ENCODE measurements around the gene WAS.
A peak's percentile ranks its signal among the peaks of the same experiment; 100 is the strongest.
"Not testable (repeated sequence)": the region's sequence is repeated elsewhere in the genome, so short reads cannot be mapped to it uniquely, and the experiment has no call there.

Gene WAS

DNA sequence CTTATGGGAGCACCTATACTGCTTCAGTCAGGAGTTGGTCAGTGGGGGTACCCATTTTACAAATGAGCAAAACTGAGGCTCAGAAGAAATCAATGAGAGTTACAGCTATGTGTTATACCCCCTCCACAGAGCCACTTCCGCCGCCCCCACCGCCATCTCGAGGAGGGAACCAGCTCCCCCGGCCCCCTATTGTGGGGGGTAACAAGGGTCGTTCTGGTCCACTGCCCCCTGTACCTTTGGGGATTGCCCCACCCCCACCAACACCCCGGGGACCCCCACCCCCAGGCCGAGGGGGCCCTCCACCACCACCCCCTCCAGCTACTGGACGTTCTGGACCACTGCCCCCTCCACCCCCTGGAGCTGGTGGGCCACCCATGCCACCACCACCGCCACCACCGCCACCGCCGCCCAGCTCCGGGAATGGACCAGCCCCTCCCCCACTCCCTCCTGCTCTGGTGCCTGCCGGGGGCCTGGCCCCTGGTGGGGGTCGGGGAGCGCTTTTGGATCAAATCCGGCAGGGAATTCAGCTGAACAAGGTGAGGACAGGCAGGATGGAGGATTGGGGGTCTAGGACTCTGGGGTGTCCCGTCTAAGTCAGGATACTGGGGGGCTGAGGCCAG is 5.0 kb downstream of the WAS start:
- WGBS (ENCODE audit: extremely low coverage, insufficient coverage, low lambda C conversion rate), result no CpG with 5 or more reads among the region's 19 CpGs

DNA sequence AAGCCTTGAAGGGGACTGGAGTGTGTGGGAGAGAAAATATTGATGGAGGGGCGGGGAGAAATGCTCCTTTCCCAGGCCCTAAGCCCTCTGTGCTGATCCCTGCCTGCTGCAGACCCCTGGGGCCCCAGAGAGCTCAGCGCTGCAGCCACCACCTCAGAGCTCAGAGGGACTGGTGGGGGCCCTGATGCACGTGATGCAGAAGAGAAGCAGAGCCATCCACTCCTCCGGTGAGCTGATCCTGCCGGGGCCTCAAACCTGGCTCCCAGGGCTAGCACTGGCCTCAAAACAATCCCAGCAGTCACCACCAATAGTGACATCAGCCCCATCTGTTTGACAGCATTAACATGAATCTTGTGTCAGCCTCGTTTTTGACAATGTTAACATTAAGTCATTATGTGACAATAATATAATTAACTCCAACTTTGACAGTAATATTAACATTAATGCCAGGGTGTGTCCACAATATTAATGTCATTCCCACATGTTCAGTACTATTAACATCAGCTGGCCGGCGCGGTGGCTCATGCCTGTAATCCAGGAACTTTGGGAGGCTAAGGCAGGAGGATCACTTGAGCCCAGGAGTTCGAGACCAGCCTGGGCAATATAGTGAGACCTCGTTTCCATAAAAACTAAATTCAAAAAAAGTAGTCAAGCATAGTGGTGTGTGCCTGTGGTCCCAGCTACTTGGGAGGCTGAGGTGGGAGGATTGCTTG is 5.8 kb downstream of the WAS start:
- Histone ChIP-seq H2AK5ac (ENCODE audit: low read length) (no peak overlapping the region), H3K4me1 (ENCODE audit: control insufficient read depth, low read depth, low read length) (no peaks in the 10 kb centered on the region), H3K9ac (ENCODE audit: low read length) (no peak overlapping the region), H2BK120ac (ENCODE audit: low read depth, low read length) (no peak overlapping the region), H3K4ac (ENCODE audit: low read depth, low read length) (no peak overlapping the region), H2BK15ac (replicated peaks; ENCODE audit: low read depth) (no peak overlapping the region), H2BK5ac (ENCODE audit: low read length) (no peak overlapping the region), H4K8ac (ENCODE audit: low read depth, low read length) (no peak overlapping the region), H3K23ac (ENCODE audit: low read length) (no peak overlapping the region), H3K4me3 (ENCODE audit: low read length) (no peak overlapping the region), H3K27ac (ENCODE audit: low read depth, low read length) (no peak overlapping the region), H3K79me1 (ENCODE audit: low read length) (no peaks in the 10 kb centered on the region), H3K18ac (ENCODE audit: low read length) (no peak overlapping the region), H3K4me2 (ENCODE audit: low read length) (no peak overlapping the region), H3K36me3 (ENCODE audit: control insufficient read depth, insufficient read depth, low read length) (no peaks in the 10 kb centered on the region), H4K5ac (ENCODE audit: low read length) (no peak overlapping the region), H3K27me3 (ENCODE audit: insufficient read depth, low read length, poor library complexity) (no peaks in the 10 kb centered on the region), H3K79me2 (ENCODE audit: control insufficient read depth, insufficient read depth, low read length) (no peaks in the 10 kb centered on the region), H3K56ac (ENCODE audit: low read length) (no peak overlapping the region)
- no CpG with 5 or more reads among the region's 11 CpGs for WGBS (ENCODE audit: extremely low coverage, insufficient coverage, low lambda C conversion rate)
- DNase-seq, result no peak

More for the DNA sequence above, 5.0 kb downstream of the WAS start:
- no peak overlapping the region for H3K9ac ChIP-seq (ENCODE audit: low read length)
- H3K79me2 ChIP-seq (ENCODE audit: control insufficient read depth, insufficient read depth, low read length), result no peaks in the 10 kb centered on the region
- no peaks in the 10 kb centered on the region for H3K36me3 ChIP-seq (ENCODE audit: control insufficient read depth, insufficient read depth, low read length)
- H4K5ac ChIP-seq (ENCODE audit: low read length), result no peak overlapping the region
- no peaks in the 10 kb centered on the region for H3K4me1 ChIP-seq (ENCODE audit: control insufficient read depth, low read depth, low read length)
- H3K23ac ChIP-seq (ENCODE audit: low read length), result no peak overlapping the region
- no peak overlapping the region for H3K4me3 ChIP-seq (ENCODE audit: low read length)
- H3K4ac ChIP-seq (ENCODE audit: low read depth, low read length), result no peak overlapping the region
- H2BK120ac ChIP-seq (ENCODE audit: low read depth, low read length), result no peak overlapping the region
- no peaks in the 10 kb centered on the region for H3K79me1 ChIP-seq (ENCODE audit: low read length)
- H2BK15ac ChIP-seq (replicated peaks; ENCODE audit: low read depth), result no peak overlapping the region
- no peak overlapping the region for H3K56ac ChIP-seq (ENCODE audit: low read length)
- no peak overlapping the region for H3K18ac ChIP-seq (ENCODE audit: low read length)
- H3K27ac ChIP-seq (ENCODE audit: low read depth, low read length), result no peak overlapping the region
- H2BK5ac ChIP-seq (ENCODE audit: low read length), result no peak overlapping the region
- H3K27me3 ChIP-seq (ENCODE audit: insufficient read depth, low read length, poor library complexity), result no peaks in the 10 kb centered on the region
- no peak overlapping the region for H3K4me2 ChIP-seq (ENCODE audit: low read length)
- no peak overlapping the region for H4K8ac ChIP-seq (ENCODE audit: low read depth, low read length)
- DNase-seq, result no peak
- no peak overlapping the region for H2AK5ac ChIP-seq (ENCODE audit: low read length)

DNA sequence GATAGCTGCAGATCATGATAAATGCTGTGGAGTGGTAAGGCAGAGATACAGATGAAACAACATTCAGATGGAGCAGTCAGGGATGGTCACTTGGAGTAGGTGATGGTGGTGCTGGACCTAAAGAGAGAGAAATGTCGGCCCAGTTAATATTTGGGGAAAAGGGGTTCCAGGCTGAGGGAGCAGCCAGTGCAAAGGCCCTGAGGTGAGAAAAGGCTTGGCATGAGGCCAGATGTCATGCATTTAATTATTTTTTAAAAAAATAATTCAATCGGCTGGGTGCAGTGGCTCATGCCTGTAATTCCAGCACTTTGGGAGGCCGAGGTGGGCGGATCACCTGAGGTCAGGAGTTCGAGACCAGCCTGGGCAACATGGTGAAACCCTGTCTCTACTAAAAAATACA is 8.1 kb downstream of the WAS start:
- not testable (repeated sequence) for H3K4me2 ChIP-seq (ENCODE audit: low read length); DNase-seq
- no CpG with 5 or more reads among the region's 5 CpGs for WGBS (ENCODE audit: extremely low coverage, insufficient coverage, low lambda C conversion rate)

GRCh38 chrX:48694776-48695533 is 11.4 kb downstream of the WAS start:
- no peaks in the 10 kb centered on the region for H3K79me1 ChIP-seq (ENCODE audit: low read length)
- no peak overlapping the region for H3K23ac ChIP-seq (ENCODE audit: low read length)
- no peaks in the 10 kb centered on the region for H3K27me3 ChIP-seq (ENCODE audit: insufficient read depth, low read length, poor library complexity)
- H3K56ac ChIP-seq (ENCODE audit: low read length), result no peak overlapping the region
- no peak for DNase-seq
- no peak overlapping the region for H2BK5ac ChIP-seq (ENCODE audit: low read length)
- H2AK5ac ChIP-seq (ENCODE audit: low read length), result no peak overlapping the region
- H3K36me3 ChIP-seq (ENCODE audit: control insufficient read depth, insufficient read depth, low read length), result no peaks in the 10 kb centered on the region
- no peak overlapping the region for H2BK15ac ChIP-seq (replicated peaks; ENCODE audit: low read depth)
- no peak overlapping the region for H3K4ac ChIP-seq (ENCODE audit: low read depth, low read length)
- H4K5ac ChIP-seq (ENCODE audit: low read length), result no peak overlapping the region
- no peaks in the 10 kb centered on the region for H3K4me1 ChIP-seq (ENCODE audit: control insufficient read depth, low read depth, low read length)
- no peak overlapping the region for H2BK120ac ChIP-seq (ENCODE audit: low read depth, low read length)
- H3K27ac ChIP-seq (ENCODE audit: low read depth, low read length), result no peak overlapping the region
- H3K4me3 ChIP-seq (ENCODE audit: low read length), result no peak overlapping the region
- WGBS (ENCODE audit: extremely low coverage, insufficient coverage, low lambda C conversion rate), result no CpG with 5 or more reads among the region's 15 CpGs
- no peak overlapping the region for H3K9ac ChIP-seq (ENCODE audit: low read length)
- H3K18ac ChIP-seq (ENCODE audit: low read length), result no peak overlapping the region
- no peak overlapping the region for H3K4me2 ChIP-seq (ENCODE audit: low read length)
- no peak overlapping the region for H4K8ac ChIP-seq (ENCODE audit: low read depth, low read length)
- no peaks in the 10 kb centered on the region for H3K79me2 ChIP-seq (ENCODE audit: control insufficient read depth, insufficient read depth, low read length)

More for the DNA sequence above, 8.1 kb downstream of the WAS start:
- not testable (repeated sequence) for H3K4ac ChIP-seq (ENCODE audit: low read depth, low read length); H2AK5ac ChIP-seq (ENCODE audit: low read length); H3K4me1 ChIP-seq (ENCODE audit: control insufficient read depth, low read depth, low read length); H3K27me3 ChIP-seq (ENCODE audit: insufficient read depth, low read length, poor library complexity); H2BK15ac ChIP-seq (replicated peaks; ENCODE audit: low read depth); H3K27ac ChIP-seq (ENCODE audit: low read depth, low read length); H4K8ac ChIP-seq (ENCODE audit: low read depth, low read length); H2BK5ac ChIP-seq (ENCODE audit: low read length); H3K4me3 ChIP-seq (ENCODE audit: low read length); H3K18ac ChIP-seq (ENCODE audit: low read length); H2BK120ac ChIP-seq (ENCODE audit: low read depth, low read length); H3K56ac ChIP-seq (ENCODE audit: low read length); H3K9ac ChIP-seq (ENCODE audit: low read length); H3K79me1 ChIP-seq (ENCODE audit: low read length); H3K79me2 ChIP-seq (ENCODE audit: control insufficient read depth, insufficient read depth, low read length); H3K36me3 ChIP-seq (ENCODE audit: control insufficient read depth, insufficient read depth, low read length); H3K23ac ChIP-seq (ENCODE audit: low read length); H4K5ac ChIP-seq (ENCODE audit: low read length)

- no peak for DNase-seq
- Histone ChIP-seq H3K4ac (ENCODE audit: low read depth, low read length) (no peak overlapping the region), H3K23ac (ENCODE audit: low read length) (no peak overlapping the region), H3K56ac (ENCODE audit: low read length) (no peak overlapping the region), H4K5ac (ENCODE audit: low read length) (no peak overlapping the region), H3K36me3 (ENCODE audit: control insufficient read depth, insufficient read depth, low read length) (no peaks in the 10 kb centered on the region), H2BK15ac (replicated peaks; ENCODE audit: low read depth) (no peak overlapping the region), H3K4me1 (ENCODE audit: control insufficient read depth, low read depth, low read length) (no peaks in the 10 kb centered on the region), H2BK5ac (ENCODE audit: low read length) (no peak overlapping the region), H3K27me3 (ENCODE audit: insufficient read depth, low read length, poor library complexity) (no peaks in the 10 kb centered on the region), H3K4me2 (ENCODE audit: low read length) (no peak overlapping the region), H3K4me3 (ENCODE audit: low read length) (no peak overlapping the region), H3K79me2 (ENCODE audit: control insufficient read depth, insufficient read depth, low read length) (no peaks in the 10 kb centered on the region), H3K9ac (ENCODE audit: low read length) (peak overlapping the region; percentile 66), H2BK120ac (ENCODE audit: low read depth, low read length) (no peak overlapping the region), H2AK5ac (ENCODE audit: low read length) (no peak overlapping the region), H3K79me1 (ENCODE audit: low read length) (no peaks in the 10 kb centered on the region), H3K27ac (ENCODE audit: low read depth, low read length) (no peak overlapping the region), H4K8ac (ENCODE audit: low read depth, low read length) (no peak overlapping the region), H3K18ac (ENCODE audit: low read length) (no peak overlapping the region)
- WGBS (ENCODE audit: extremely low coverage, insufficient coverage, low lambda C conversion rate), result no CpG with 5 or more reads among the region's 14 CpGs
Observed at GRCh38 chrX:48695534-48695896, 11.9 kb downstream of the WAS start.

Measured in mesendoderm (in vitro differentiated cells).